Esophagus muscularis mucosa (tissue), 4 donors: ENCODE measurements around the gene AQP2. TPM values are rescaled to one million over a fixed set of nuclear protein-coding genes. Genes with fewer than 3 reads are reported as not detected.

ENCODE experiments used
- DNase-seq: peaks from one replicate; pipeline ENCODE4 v3.0.0-alpha.2; 2017; ENCODE audit errors: extremely low spot score
- H3K27ac ChIP-seq, 4 donors: fragments of 200-600 bp; sonication (generic); replicated peaks in 1 of 4; 1 replicate in 3 of 4; 2 replicates in 1 of 4; pipeline ENCODE4 v1.5.1; 2016 to 2019; ENCODE audit warnings: mild to moderate bottlenecking in 1 of 4
- H3K27me3 ChIP-seq, 4 donors: fragments of 200-600 bp; sonication (generic); one replicate each; pipeline versions ENCODE4 v1.5.1 to v1.6.0; 2016 to 2019
- H3K36me3 ChIP-seq, 4 donors: fragments of 200-600 bp; sonication (generic); one replicate each; pipeline ENCODE4 v1.5.1; 2016 to 2019
- H3K4me1 ChIP-seq, 4 donors: fragments of 200-600 bp; sonication (generic); one replicate each; pipeline ENCODE4 v1.5.1; 2016 to 2019
- H3K4me3 ChIP-seq, 4 donors: fragments of 200-600 bp; sonication (generic); 1 replicate in 2 of 4; 2 replicates in 2 of 4; pipeline ENCODE4 v1.5.1; 2016 to 2019; ENCODE audit warnings: mild to moderate bottlenecking in 4 of 4, moderate library complexity in 1 of 4
- H3K9me3 ChIP-seq, 4 donors: fragments of 200-600 bp; sonication (generic); 1 replicate in 3 of 4; 2 replicates in 1 of 4; pipeline ENCODE4 v1.5.1; 2016 to 2019
- EP300 ChIP-seq: sonication (generic); formaldehyde crosslinking; IDR thresholded peaks from one replicate; pipeline ENCODE4 v1.6.1; 2017; ENCODE audit warnings: antibody characterized with exemption
- POLR2A ChIP-seq: fragments of 450-650 bp; IDR thresholded peaks from one replicate; pipeline ENCODE4 v1.6.1; 2017; ENCODE audit warnings: antibody characterized with exemption, moderate library complexity, mild to moderate bottlenecking, low read depth
- POLR2AphosphoS5 ChIP-seq, 2 donors: sonication (generic); formaldehyde crosslinking; IDR thresholded peaks; one replicate each; pipeline ENCODE4 v1.6.1; 2017; ENCODE audit warnings: antibody characterized with exemption in 2 of 2
- WGBS: methylation state at CpG from one replicate; pipeline ENCODE4 v1.1.5; 2018; 5-methylcytosine and 5-hydroxymethylcytosine counted together
- intact Hi-C: fragments of 100-400 bp; cut with DNase I; formaldehyde crosslinking; loops from one replicate; pipeline ENCODE4 v1.15.1; 2023
- total RNA-seq, 4 donors: library from RNA; depleted of rRNA; stranded (reverse); fragments of >200 nt; gene quantifications; one replicate each; pipeline versions ENCODE4 v1.1.0 to v1.2.1, GENCODE V29; 2016
- TF ChIP-seq, protein P1 (sequence below), 3 experiments: fragments of 200-600 bp in 2 of 3; fragments of 450-650 bp in 1 of 3; sonication (generic) in 2 of 3; IDR thresholded peaks; one replicate each; pipeline ENCODE4 v1.5.1; 2017 to 2019; ENCODE audit warnings: antibody characterized with exemption in 3 of 3, mild to moderate bottlenecking in 2 of 3, moderate library complexity in 1 of 3

Gene AQP2
- total RNA-seq, 4 donors from 2014 or later = not detected

DNA sequence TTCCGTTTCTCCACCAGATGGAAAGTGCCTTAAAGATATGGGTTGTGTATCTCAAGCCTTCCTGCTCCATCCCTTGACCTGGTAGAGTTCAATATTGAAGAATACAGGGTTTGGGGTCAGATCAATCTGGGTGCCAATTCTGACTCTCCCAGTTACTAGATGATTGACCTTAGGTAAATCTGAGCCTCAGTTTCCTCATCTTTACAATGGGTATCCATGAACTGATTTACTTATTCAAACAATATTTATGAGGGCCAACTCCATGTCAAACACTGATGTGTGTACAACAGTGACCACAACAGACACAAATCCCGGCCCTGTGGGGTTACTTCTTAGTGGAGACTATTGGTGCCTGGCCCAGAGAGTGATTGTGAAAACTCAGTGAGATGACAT lies 39.3 kb upstream of the AQP2 start:
- Histone ChIP-seq H3K27me3 (no peaks in the 10 kb centered on the region), H3K4me3 (no peak overlapping the region), H3K27ac (no peak overlapping the region), H3K4me1 (peaks cover 0 to 3% (median 0%) of the 10 kb centered on the region in 4 donors), H3K36me3 (no peaks in the 10 kb centered on the region), H3K9me3 (no peaks in the 10 kb centered on the region)
- intact Hi-C loops = no loop called here
- no peak for TF ChIP-seq POLR2A
- no peak for TF ChIP-seq POLR2AphosphoS5 (IDR thresholded peaks at IDR 0.05)
- TF ChIP-seq, protein P1, sequence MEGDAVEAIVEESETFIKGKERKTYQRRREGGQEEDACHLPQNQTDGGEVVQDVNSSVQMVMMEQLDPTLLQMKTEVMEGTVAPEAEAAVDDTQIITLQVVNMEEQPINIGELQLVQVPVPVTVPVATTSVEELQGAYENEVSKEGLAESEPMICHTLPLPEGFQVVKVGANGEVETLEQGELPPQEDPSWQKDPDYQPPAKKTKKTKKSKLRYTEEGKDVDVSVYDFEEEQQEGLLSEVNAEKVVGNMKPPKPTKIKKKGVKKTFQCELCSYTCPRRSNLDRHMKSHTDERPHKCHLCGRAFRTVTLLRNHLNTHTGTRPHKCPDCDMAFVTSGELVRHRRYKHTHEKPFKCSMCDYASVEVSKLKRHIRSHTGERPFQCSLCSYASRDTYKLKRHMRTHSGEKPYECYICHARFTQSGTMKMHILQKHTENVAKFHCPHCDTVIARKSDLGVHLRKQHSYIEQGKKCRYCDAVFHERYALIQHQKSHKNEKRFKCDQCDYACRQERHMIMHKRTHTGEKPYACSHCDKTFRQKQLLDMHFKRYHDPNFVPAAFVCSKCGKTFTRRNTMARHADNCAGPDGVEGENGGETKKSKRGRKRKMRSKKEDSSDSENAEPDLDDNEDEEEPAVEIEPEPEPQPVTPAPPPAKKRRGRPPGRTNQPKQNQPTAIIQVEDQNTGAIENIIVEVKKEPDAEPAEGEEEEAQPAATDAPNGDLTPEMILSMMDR (IDR thresholded peaks at IDR 0.05) = no peak
- TF ChIP-seq EP300 = no peak
- WGBS = 100% methylated on average over 2 of the region's 2 CpGs
- no peak for DNase-seq

DNA sequence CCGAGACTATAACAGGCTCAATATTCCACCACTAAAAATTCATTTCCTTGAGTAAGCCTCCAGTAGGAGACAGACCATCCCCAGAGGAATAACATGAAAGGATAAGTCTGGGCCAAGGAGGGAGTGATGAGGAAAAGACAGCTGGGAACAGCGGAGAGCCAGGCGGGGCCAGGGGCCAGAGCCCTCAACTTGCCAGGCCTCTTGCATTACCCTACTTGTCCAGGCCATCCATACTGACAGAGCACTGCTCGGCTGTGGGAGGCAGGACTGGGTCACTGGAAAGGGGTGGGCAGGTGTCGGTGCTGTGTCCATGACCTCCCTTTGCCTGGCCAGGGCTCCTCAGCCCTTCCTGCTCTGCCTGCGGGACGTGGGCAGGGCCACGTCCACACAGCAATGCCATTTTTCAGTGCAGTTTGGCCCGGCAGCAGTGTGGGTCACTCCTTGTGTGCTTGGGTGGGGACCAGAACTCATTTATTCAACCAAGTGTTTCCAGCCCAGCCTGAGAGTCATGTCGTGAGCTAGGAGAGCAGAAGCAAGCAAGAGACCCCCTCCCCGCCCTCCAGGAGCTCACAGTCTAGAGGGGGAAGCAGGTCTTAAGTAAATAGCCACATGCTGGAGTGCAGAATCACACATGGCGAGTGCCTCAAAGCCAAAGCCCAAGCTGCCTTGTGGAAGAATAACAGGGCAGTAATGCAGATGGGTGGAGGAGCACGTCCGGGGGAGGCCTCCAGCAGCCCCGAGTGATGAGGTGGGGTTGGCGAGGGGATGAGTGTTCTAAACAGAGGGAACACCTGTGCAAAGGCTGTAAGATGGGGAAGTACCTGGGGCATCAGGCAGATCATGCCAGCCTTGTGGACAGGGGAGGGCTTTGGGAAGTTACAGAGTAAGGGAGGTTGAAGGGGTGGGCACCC lies 37.9 kb upstream of the AQP2 start:
- Histone ChIP-seq H3K4me3 (no peak overlapping the region), H3K27me3 (peaks cover 0 to 9% (median 0%) of the 10 kb centered on the region in 4 donors), H3K27ac (no peak overlapping the region), H3K4me1 (peaks cover 0 to 4% (median 0%) of the 10 kb centered on the region in 4 donors), H3K9me3 (no peaks in the 10 kb centered on the region), H3K36me3 (no peaks in the 10 kb centered on the region)
- no peak for DNase-seq
- 78% methylated on average over 13 of the region's 16 CpGs for WGBS
- no peak for TF ChIP-seq EP300
- TF ChIP-seq, protein P1 (IDR thresholded peaks at IDR 0.05) = no peak
- intact Hi-C loops = no loop called here

DNA sequence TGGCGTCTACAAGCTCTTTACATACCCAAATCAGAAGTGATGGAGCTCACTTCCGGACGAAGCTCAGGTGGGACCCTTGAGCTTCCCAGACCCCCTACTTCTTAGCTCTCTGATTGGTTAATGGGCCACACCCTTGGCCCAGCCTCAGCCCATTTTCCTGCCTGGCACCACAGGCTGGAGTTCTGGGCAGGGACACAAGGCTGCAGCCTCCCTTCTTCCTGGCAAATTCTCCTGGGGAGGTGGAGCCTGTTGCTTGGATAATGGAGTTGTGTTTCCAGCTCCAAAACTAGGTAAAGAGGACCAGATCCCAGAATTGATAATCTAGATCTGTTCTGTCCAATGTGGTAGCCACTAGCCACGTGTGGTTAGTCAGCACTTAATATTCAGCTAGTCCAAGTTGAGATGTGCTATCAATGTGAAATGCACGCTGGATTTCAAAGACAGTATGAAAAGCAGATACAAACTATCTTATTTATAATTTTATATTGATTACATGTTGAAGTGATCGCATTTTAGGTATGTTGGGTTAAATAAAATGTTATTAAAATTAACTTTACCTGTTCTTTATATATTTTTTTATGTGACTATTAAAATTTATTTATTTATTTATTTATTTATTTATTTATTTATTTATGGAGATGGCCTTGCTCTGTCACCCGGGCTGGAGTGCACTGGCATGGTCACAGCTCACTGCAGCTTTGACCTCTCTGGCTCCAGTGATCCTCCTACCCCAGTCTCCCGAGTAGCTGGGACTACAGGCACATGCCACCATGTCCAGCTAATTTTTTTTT lies 34.2 kb upstream of the AQP2 start:
- WGBS = 87% methylated on average over 8 of the region's 8 CpGs
- no peaks in the 10 kb centered on the region for H3K36me3 ChIP-seq
- peaks cover 0 to 22% (median 0%) of the 10 kb centered on the region in 4 donors for H3K27me3 ChIP-seq
- H3K9me3 ChIP-seq = no peaks in the 10 kb centered on the region
- H3K4me3 ChIP-seq = no peak overlapping the region
- intact Hi-C loops = no loop called here
- no peak for DNase-seq
- H3K4me1 ChIP-seq = peaks cover 0 to 4% (median 0%) of the 10 kb centered on the region in 4 donors
- TF ChIP-seq, protein P1 (IDR thresholded peaks at IDR 0.05) = no peak
- TF ChIP-seq EP300 (no peak), POLR2AphosphoS5 (IDR thresholded peaks at IDR 0.05) (no peak), POLR2A (no peak)
- no peak overlapping the region for H3K27ac ChIP-seq

DNA sequence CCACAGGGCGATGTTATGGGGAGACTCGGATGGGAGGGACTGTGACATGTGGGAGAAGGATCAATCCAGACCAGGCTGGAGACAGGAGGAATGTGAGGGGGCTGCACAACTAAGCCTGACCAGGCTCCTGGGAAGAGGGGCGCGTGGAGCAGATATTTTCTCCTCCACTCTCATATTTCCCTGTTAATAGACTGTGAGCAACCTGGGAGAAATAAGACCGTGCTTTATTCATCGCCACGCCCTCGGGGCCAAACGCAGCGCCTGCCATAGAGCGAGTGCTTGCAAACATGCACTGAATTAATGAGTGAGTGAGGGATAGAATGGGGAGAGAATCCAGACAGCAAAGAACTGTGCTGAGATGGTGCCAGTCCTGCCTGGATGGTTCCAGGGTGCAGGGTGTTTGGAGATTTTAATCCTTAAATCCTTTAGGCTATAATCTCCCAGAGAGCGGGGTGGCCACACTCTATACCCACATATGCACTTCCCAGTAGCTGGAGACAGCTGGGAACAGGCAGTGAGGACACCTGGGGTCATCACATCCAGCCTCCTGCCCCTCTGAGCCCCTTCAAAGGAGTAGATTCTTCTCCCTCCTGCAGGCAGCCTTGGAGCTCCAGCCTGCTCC lies 33.3 kb upstream of the AQP2 start:
- Histone ChIP-seq H3K36me3 (no peaks in the 10 kb centered on the region), H3K27me3 (peaks cover 0 to 22% (median 0%) of the 10 kb centered on the region in 4 donors), H3K27ac (no peak overlapping the region), H3K9me3 (no peaks in the 10 kb centered on the region), H3K4me3 (no peak overlapping the region), H3K4me1 (peaks cover 0 to 6% (median 4%) of the 10 kb centered on the region in 4 donors)
- 88% methylated on average over 12 of the region's 12 CpGs for WGBS
- no peak for DNase-seq
- TF ChIP-seq POLR2A (no peak), POLR2AphosphoS5 (IDR thresholded peaks at IDR 0.05) (no peak), EP300 (no peak)
- TF ChIP-seq, protein P1 (IDR thresholded peaks at IDR 0.05) = no peak
- intact Hi-C loops = no loop called here
